ENCODE results near the gene ATOH8.

ATOH8 gene

DNA sequence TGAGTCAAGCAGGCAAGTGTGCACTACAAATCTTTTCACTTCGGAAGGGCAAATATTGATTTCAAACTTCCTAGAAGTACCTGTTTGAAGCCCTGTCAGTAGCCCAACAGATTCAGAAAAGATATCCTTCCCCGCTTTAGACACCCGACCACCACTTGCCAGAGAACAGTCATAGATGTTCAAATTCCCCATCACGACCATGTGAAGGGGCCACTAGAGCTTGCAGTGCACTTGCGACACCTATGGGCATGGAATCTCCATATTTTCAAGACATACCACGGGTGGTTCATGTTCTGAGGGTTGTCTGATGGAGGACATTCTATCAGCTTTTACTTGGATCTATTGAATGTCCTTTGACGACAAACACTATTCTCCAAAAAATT lies 35.8 kb upstream of the ATOH8 start:
- Histone ChIP-seq H3K4me3 (ENCODE audit: low read depth in 1 of 2, low read length in 2 of 2) (no peak overlapping the region), H3K9ac (ENCODE audit: low read depth in 1 of 2, low read length in 2 of 2) (no peak overlapping the region), H3K4me1 (ENCODE audit: control insufficient read depth in 1 of 2, insufficient read depth in 2 of 2, low read length in 2 of 2) (peaks cover 6 to 7% of the 10 kb centered on the region in 2 donors), H3K27me3 (ENCODE audit: control insufficient read depth in 1 of 2, insufficient read depth in 2 of 2, low read length in 2 of 2) (no peaks in the 10 kb centered on the region), H3K27ac (ENCODE audit: low read depth, low read length) (no peak overlapping the region), H3K9me3 (ENCODE audit: control insufficient read depth in 1 of 2, low read length in 2 of 2) (no peaks in the 10 kb centered on the region), H3K36me3 (ENCODE audit: control insufficient read depth in 1 of 2, insufficient read depth in 2 of 2, low read length in 2 of 2) (no peaks in the 10 kb centered on the region)

- Histone ChIP-seq H3K4me1 (ENCODE audit: control insufficient read depth in 1 of 2, insufficient read depth in 2 of 2, low read length in 2 of 2) (peaks cover 0 to 4% of the 10 kb centered on the region in 2 donors), H3K36me3 (ENCODE audit: control insufficient read depth in 1 of 2, insufficient read depth in 2 of 2, low read length in 2 of 2) (no peaks in the 10 kb centered on the region), H3K27me3 (ENCODE audit: control insufficient read depth in 1 of 2, insufficient read depth in 2 of 2, low read length in 2 of 2) (no peaks in the 10 kb centered on the region), H3K9ac (ENCODE audit: low read depth in 1 of 2, low read length in 2 of 2) (no peak overlapping the region), H3K27ac (ENCODE audit: low read depth, low read length) (no peak overlapping the region), H3K9me3 (ENCODE audit: control insufficient read depth in 1 of 2, low read length in 2 of 2) (no peaks in the 10 kb centered on the region), H3K4me3 (ENCODE audit: low read depth in 1 of 2, low read length in 2 of 2) (no peak overlapping the region)
These were observed 34.8 kb upstream of the ATOH8 start for GRCh38 chr2:85718885-85719492.

- Histone ChIP-seq H3K36me3 (ENCODE audit: control insufficient read depth in 1 of 2, insufficient read depth in 2 of 2, low read length in 2 of 2) (no peaks in the 10 kb centered on the region), H3K27me3 (ENCODE audit: control insufficient read depth in 1 of 2, insufficient read depth in 2 of 2, low read length in 2 of 2) (no peaks in the 10 kb centered on the region), H3K4me3 (ENCODE audit: low read depth in 1 of 2, low read length in 2 of 2) (no peak overlapping the region), H3K27ac (ENCODE audit: low read depth, low read length) (no peak overlapping the region), H3K4me1 (ENCODE audit: control insufficient read depth in 1 of 2, insufficient read depth in 2 of 2, low read length in 2 of 2) (peaks cover 0 to 4% of the 10 kb centered on the region in 2 donors), H3K9ac (ENCODE audit: low read depth in 1 of 2, low read length in 2 of 2) (no peak overlapping the region), H3K9me3 (ENCODE audit: control insufficient read depth in 1 of 2, low read length in 2 of 2) (no peaks in the 10 kb centered on the region)
These were observed 34.1 kb upstream of the ATOH8 start for GRCh38 chr2:85719609-85720240.

- no peaks in the 10 kb centered on the region for H3K27me3 ChIP-seq (ENCODE audit: control insufficient read depth in 1 of 2, insufficient read depth in 2 of 2, low read length in 2 of 2)
- H3K27ac ChIP-seq (ENCODE audit: low read depth, low read length): no peak overlapping the region
- H3K9ac ChIP-seq (ENCODE audit: low read depth in 1 of 2, low read length in 2 of 2): no peak overlapping the region
- no peaks in the 10 kb centered on the region for H3K9me3 ChIP-seq (ENCODE audit: control insufficient read depth in 1 of 2, low read length in 2 of 2)
- H3K36me3 ChIP-seq (ENCODE audit: control insufficient read depth in 1 of 2, insufficient read depth in 2 of 2, low read length in 2 of 2): no peaks in the 10 kb centered on the region
- H3K4me3 ChIP-seq (ENCODE audit: low read depth in 1 of 2, low read length in 2 of 2): no peak overlapping the region
- peaks cover 0 to 4% of the 10 kb centered on the region in 2 donors for H3K4me1 ChIP-seq (ENCODE audit: control insufficient read depth in 1 of 2, insufficient read depth in 2 of 2, low read length in 2 of 2)
These were observed 33.3 kb upstream of the ATOH8 start for GRCh38 chr2:85720533-85720932.

DNA sequence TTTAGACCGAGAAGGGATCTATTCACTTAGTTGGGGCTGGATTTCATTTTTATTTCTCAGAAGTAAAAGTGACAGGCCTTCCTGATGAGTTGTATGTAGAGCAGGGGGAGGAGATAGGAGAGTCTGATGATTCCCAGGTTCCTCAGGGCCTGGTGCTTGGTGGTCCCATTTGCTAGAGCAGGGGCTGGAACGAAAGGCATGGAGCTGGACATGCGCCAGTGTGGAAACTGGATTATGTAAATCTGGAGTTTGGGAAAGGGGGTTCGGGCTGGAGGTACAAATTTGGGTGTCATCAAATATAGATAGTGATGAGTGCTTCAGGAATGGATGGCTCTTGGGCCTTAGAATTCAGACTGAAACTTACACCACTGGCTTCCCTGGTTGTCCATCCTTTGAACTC lies 32.1 kb upstream of the ATOH8 start:
- H3K27ac ChIP-seq (ENCODE audit: low read depth, low read length): no peak overlapping the region

DNA sequence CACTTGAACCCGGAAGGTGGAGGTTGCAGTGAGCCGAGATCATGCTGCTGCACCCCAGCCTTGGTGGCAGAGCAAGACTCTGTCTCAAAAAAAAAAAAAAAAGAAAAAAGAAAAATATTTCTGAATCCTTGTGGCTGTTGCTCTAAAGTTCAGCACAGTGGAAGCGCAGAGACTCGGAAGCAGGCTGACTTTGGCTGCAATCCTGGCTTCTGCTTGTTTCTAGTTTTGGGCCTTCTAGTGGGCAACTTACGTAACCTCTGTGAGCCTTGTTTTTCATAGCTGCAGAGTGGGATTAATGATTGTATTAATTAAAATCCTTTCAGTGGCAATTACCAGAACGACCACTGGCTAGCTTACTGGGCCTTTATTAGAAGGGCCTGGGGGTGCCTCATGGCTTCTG lies 31.3 kb upstream of the ATOH8 start:
- no peaks in the 10 kb centered on the region for H3K9me3 ChIP-seq (ENCODE audit: control insufficient read depth in 1 of 2, low read length in 2 of 2)
- no peak overlapping the region for H3K4me3 ChIP-seq (ENCODE audit: low read depth in 1 of 2, low read length in 2 of 2)
- H3K27me3 ChIP-seq (ENCODE audit: control insufficient read depth in 1 of 2, insufficient read depth in 2 of 2, low read length in 2 of 2): no peaks in the 10 kb centered on the region
- H3K36me3 ChIP-seq (ENCODE audit: control insufficient read depth in 1 of 2, insufficient read depth in 2 of 2, low read length in 2 of 2): no peaks in the 10 kb centered on the region
- no peaks in the 10 kb centered on the region for H3K4me1 ChIP-seq (ENCODE audit: control insufficient read depth in 1 of 2, insufficient read depth in 2 of 2, low read length in 2 of 2)
- no peak overlapping the region for H3K27ac ChIP-seq (ENCODE audit: low read depth, low read length)
- no peak overlapping the region for H3K9ac ChIP-seq (ENCODE audit: low read depth in 1 of 2, low read length in 2 of 2)

More for the DNA sequence above, 32.1 kb upstream of the ATOH8 start:
- peaks cover 0 to 2% of the 10 kb centered on the region in 2 donors for H3K4me1 ChIP-seq (ENCODE audit: control insufficient read depth in 1 of 2, insufficient read depth in 2 of 2, low read length in 2 of 2)
- no peak overlapping the region for H3K9ac ChIP-seq (ENCODE audit: low read depth in 1 of 2, low read length in 2 of 2)
- no peaks in the 10 kb centered on the region for H3K9me3 ChIP-seq (ENCODE audit: control insufficient read depth in 1 of 2, low read length in 2 of 2)
- no peaks in the 10 kb centered on the region for H3K27me3 ChIP-seq (ENCODE audit: control insufficient read depth in 1 of 2, insufficient read depth in 2 of 2, low read length in 2 of 2)
- H3K36me3 ChIP-seq (ENCODE audit: control insufficient read depth in 1 of 2, insufficient read depth in 2 of 2, low read length in 2 of 2): no peaks in the 10 kb centered on the region
- no peak overlapping the region for H3K4me3 ChIP-seq (ENCODE audit: low read depth in 1 of 2, low read length in 2 of 2)

GRCh38 chr2:85723707-85724360 lies 30.0 kb upstream of the ATOH8 start:
- peaks cover 0 to 1% of the 10 kb centered on the region in 2 donors for H3K4me1 ChIP-seq (ENCODE audit: control insufficient read depth in 1 of 2, insufficient read depth in 2 of 2, low read length in 2 of 2)

GRCh38 chr2:85724731-85725181 lies 29.0 kb upstream of the ATOH8 start:
- Histone ChIP-seq H3K4me1 (ENCODE audit: control insufficient read depth in 1 of 2, insufficient read depth in 2 of 2, low read length in 2 of 2) (peaks cover 0 to 5% of the 10 kb centered on the region in 2 donors), H3K27me3 (ENCODE audit: control insufficient read depth in 1 of 2, insufficient read depth in 2 of 2, low read length in 2 of 2) (no peaks in the 10 kb centered on the region), H3K36me3 (ENCODE audit: control insufficient read depth in 1 of 2, insufficient read depth in 2 of 2, low read length in 2 of 2) (no peaks in the 10 kb centered on the region), H3K9ac (ENCODE audit: low read depth in 1 of 2, low read length in 2 of 2) (no peak overlapping the region), H3K27ac (ENCODE audit: low read depth, low read length) (no peak overlapping the region), H3K9me3 (ENCODE audit: control insufficient read depth in 1 of 2, low read length in 2 of 2) (no peaks in the 10 kb centered on the region), H3K4me3 (ENCODE audit: low read depth in 1 of 2, low read length in 2 of 2) (no peak overlapping the region)

More at GRCh38 chr2:85723707-85724360, 30.0 kb upstream of the ATOH8 start:
- Histone ChIP-seq H3K27ac (ENCODE audit: low read depth, low read length) (no peak overlapping the region), H3K4me3 (ENCODE audit: low read depth in 1 of 2, low read length in 2 of 2) (no peak overlapping the region), H3K9ac (ENCODE audit: low read depth in 1 of 2, low read length in 2 of 2) (no peak overlapping the region), H3K9me3 (ENCODE audit: control insufficient read depth in 1 of 2, low read length in 2 of 2) (no peaks in the 10 kb centered on the region), H3K27me3 (ENCODE audit: control insufficient read depth in 1 of 2, insufficient read depth in 2 of 2, low read length in 2 of 2) (no peaks in the 10 kb centered on the region), H3K36me3 (ENCODE audit: control insufficient read depth in 1 of 2, insufficient read depth in 2 of 2, low read length in 2 of 2) (no peaks in the 10 kb centered on the region)

GRCh38 chr2:85725451-85725850 lies 28.3 kb upstream of the ATOH8 start:
- H3K9ac ChIP-seq (ENCODE audit: low read depth in 1 of 2, low read length in 2 of 2): no peak overlapping the region

GRCh38 chr2:85727798-85728197 lies 26.0 kb upstream of the ATOH8 start:
- Histone ChIP-seq H3K9ac (ENCODE audit: low read depth in 1 of 2, low read length in 2 of 2) (no peak overlapping the region), H3K27ac (ENCODE audit: low read depth, low read length) (no peak overlapping the region), H3K4me3 (ENCODE audit: low read depth in 1 of 2, low read length in 2 of 2) (no peak overlapping the region), H3K4me1 (ENCODE audit: control insufficient read depth in 1 of 2, insufficient read depth in 2 of 2, low read length in 2 of 2) (peaks cover 0 to 5% of the 10 kb centered on the region in 2 donors), H3K9me3 (ENCODE audit: control insufficient read depth in 1 of 2, low read length in 2 of 2) (no peaks in the 10 kb centered on the region), H3K36me3 (ENCODE audit: control insufficient read depth in 1 of 2, insufficient read depth in 2 of 2, low read length in 2 of 2) (no peaks in the 10 kb centered on the region), H3K27me3 (ENCODE audit: control insufficient read depth in 1 of 2, insufficient read depth in 2 of 2, low read length in 2 of 2) (no peaks in the 10 kb centered on the region)

More at GRCh38 chr2:85725451-85725850, 28.3 kb upstream of the ATOH8 start:
- no peak overlapping the region for H3K4me3 ChIP-seq (ENCODE audit: low read depth in 1 of 2, low read length in 2 of 2)
- H3K4me1 ChIP-seq (ENCODE audit: control insufficient read depth in 1 of 2, insufficient read depth in 2 of 2, low read length in 2 of 2): peaks cover 0 to 5% of the 10 kb centered on the region in 2 donors
- no peaks in the 10 kb centered on the region for H3K9me3 ChIP-seq (ENCODE audit: control insufficient read depth in 1 of 2, low read length in 2 of 2)
- H3K27ac ChIP-seq (ENCODE audit: low read depth, low read length): no peak overlapping the region
- no peaks in the 10 kb centered on the region for H3K27me3 ChIP-seq (ENCODE audit: control insufficient read depth in 1 of 2, insufficient read depth in 2 of 2, low read length in 2 of 2)
- H3K36me3 ChIP-seq (ENCODE audit: control insufficient read depth in 1 of 2, insufficient read depth in 2 of 2, low read length in 2 of 2): no peaks in the 10 kb centered on the region

Data from duodenal mucosa (tissue), 2 donors.